Renal pelvis (tissue), 4 donors: ENCODE data around the gene ZDHHC9. TPM values are rescaled to one million over a fixed set of nuclear protein-coding genes. Genes with fewer than 3 reads are reported as not detected.

Experiments used
- DNase-seq: peaks from one replicate; pipeline ENCODE4 v3.0.0-alpha.2; 2013
- polyA plus RNA-seq, 3 donors: library from polyadenylated mRNA; unstranded; fragments of 120-200 nt; gene quantifications; one replicate each; pipeline ENCODE4 v1.2.1, GENCODE V29; 2013; ENCODE audit not compliant: insufficient read length in 3 of 3

Gene ZDHHC9
- polyA plus RNA-seq, 3 donors, result 46.4 to 51.0 (median 47.7) TPM

DNA sequence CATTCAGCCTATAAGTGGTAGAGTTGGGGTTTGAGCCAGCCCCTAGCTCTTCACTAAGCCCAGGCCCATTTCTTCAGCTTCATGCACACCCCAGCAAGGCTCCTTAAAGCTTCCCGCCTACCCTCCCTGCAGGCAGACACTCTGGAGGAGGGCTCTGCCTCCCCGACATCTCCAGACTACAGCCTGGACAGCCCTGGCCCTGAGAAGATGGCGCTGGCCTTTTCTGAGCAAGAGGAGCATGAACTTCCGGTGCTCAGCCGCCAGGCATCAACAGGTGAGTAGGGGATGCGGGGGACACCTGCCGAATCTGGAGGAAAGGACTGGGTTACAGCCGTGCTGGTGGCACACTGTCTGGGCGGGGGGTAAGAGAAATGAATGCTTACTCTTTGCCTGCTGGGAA is 52.9 kb downstream of the ZDHHC9 start:
- no peak for DNase-seq

DNA sequence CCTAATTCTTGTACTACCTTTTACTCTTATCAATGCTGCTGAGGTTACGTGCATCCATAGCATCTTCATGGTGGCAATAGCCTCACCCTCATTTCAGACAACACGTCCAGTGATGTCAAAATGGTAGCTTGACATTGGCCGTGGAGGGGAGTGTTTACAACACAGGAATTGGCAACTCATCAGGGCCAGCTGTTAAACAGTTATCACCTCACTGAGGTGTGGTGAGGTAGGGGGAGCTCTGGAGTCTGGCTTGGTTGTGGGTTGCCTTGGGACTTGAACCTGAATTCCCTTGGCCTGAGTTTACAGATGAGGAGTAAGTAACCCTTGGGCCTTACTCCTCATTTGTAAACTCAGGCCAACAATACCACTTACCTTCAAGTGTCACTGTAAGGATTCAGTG is 53.5 kb downstream of the ZDHHC9 start:
- no peak for DNase-seq

DNA sequence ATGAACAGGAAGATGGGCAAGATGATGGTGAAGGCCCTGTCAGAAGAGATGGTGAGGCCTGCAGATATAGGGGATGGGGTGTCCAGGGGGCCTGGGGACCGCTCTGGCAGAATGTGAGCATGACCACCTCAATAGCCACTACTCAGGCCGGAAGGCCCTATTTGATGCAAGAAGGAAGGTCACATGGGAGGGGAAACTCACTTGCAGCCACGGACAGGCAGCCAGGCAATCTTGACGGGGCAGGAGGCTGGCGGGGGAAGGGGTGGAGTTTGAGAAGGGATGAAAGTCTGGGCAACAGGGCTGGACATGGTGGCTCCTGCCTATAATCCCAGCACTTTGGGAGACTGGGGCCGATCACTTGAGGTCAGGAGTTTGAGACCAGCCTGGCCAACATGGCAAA is 55.2 kb downstream of the ZDHHC9 start:
- no peak for DNase-seq

DNA sequence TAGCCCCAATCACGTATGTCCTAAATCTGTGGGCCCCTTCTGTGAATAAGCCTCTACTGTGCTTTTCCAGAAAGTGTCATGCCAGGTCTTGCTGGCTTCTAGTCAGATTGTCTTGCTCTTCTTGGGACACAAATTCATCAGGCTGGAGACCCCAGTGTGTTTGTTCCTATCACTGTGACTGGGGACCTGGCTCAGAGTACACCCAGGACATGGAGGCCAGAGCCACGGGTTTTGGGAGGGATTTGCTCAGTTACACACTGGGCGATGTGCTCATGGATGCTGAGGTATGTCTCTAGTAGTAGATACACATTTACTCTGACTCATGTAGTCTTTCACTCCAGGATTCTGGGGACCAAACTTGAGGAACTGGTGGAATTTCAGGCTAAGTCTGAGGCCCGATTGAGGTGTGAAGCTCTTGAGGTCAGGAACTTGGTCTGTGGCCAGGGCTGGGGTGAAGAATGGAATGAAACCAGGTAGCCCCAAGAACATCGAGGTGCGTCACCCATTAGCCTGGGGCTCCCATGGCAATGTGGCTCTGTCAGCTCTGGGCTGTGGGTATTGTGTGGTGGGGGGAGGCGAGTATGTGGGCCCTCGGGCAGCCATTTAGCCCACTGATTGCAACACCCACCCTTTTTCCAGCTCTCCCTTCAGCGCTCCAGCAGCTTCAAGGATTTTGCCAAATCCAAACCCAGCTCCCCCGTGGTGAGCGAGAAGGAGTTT is 56.2 kb downstream of the ZDHHC9 start:
- DNase-seq, result no peak

DNA sequence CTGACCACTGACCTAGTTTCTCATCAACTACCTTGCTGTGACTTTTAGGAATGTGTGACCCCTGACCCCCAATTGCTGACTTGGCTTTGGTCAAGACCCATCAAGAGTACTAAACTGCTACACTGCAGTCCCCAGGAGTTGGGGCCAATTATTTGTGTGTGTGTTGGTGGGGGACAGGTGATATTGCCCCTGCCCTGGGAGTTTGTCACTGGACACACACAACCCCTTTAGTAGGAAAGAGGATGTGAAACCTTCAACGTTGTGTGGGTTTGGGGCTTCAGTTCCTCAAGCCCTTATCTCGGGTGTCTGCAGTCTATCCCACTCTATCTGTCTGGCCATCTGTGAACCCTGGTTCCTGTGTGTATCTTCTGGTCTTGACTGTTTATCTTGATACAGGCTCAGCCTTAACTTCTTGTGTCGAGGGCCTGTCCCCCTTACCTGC is 57.5 kb downstream of the ZDHHC9 start:
- no peak for DNase-seq

DNA sequence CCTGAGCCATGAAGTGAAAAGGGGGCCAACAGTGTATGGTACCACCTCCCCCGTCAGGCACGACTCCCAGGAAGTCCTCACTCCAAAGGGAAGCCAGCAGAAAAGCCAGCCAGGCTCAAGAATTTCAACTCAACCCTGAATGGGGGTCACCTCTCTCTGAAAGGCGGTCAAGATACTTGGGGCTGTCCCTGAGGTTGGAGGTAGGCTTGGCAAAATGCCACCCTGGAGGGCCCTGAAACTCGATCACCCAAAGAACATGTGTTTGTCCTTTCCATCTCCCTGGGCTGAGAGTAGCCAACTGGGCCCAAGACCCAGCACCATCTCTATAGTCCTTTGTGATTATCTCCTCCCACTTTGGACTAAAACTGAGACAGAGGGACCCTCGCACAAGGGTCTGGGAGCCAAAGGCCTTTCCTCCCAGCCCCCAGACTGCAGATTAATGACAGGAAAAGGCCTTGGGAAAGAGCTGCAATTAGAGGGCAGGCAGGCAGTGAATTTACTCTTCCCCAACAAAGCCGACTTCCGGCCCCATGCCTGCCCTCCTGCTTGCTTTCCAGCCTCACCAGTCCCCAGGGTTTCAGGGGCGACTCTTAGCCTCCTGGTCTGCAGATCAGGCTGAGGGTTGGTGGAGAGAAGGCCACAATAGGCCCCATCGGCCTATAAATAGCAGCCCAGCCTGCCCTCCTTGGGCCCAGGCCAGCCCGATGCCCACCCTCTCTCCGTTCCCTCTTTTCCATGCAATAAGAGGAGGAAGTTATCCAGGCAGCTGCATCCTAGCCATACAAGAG is 58.3 kb downstream of the ZDHHC9 start:
- DNase-seq, result no peak

DNA sequence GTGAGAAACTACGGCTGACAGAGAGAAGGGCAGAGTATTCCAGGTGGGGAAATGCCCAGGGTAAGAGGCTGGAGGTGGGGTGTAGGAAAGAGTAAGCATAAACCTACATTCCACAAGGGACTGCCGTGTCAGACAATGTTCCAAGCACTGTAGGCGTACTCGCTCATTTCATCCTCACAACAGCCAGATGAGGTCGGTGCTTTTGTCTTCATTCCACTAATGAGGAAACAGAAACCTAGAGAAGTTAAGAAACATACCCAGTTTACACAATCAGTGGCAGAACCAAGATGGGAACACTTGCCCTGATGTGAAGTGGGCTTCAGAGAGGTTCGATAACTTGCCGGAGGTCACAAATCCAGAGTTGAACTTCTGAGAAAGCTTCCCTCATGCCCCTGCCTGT is 59.3 kb downstream of the ZDHHC9 start:
- no peak for DNase-seq

DNA sequence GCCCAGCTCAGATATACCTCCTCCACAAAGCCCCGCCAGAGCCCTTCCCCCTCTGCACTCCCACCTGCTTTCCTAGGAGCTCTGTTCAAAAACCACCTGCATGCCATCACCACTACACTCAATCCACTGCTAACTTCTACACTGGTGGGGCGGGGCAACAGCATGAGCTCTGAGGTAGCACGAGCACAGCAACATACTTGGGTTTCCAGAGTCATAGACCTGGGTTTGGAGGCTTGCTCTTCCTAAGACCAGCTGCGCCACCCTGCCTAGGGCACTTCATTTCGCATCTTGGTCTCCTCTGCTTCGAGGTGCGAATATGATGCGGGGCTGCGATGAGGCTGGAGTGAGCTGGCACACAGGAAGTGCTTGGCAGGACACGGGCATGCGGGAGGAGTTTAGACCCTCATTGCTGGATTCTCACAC is 60.4 kb downstream of the ZDHHC9 start:
- DNase-seq, result no peak

DNA sequence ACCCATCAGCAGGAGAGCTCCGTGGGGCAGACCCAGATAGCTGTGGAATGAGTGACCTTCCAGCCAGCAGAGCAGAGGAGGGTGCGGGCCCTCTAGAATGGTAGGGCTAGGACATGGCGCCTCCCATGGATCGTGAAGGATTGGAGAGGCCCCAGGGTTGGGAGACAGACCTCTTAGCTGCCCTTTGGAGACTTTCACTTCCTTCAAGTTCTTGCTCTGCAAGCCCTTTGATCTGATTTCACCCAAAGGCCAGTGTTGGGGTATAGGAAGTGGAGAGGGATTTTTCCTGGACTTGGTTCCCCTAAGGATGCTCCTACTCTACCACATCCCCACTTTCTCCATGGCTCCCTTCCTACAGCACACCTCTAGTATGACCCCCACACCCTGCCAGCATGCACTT is 61.0 kb downstream of the ZDHHC9 start:
- no peak for DNase-seq

DNA sequence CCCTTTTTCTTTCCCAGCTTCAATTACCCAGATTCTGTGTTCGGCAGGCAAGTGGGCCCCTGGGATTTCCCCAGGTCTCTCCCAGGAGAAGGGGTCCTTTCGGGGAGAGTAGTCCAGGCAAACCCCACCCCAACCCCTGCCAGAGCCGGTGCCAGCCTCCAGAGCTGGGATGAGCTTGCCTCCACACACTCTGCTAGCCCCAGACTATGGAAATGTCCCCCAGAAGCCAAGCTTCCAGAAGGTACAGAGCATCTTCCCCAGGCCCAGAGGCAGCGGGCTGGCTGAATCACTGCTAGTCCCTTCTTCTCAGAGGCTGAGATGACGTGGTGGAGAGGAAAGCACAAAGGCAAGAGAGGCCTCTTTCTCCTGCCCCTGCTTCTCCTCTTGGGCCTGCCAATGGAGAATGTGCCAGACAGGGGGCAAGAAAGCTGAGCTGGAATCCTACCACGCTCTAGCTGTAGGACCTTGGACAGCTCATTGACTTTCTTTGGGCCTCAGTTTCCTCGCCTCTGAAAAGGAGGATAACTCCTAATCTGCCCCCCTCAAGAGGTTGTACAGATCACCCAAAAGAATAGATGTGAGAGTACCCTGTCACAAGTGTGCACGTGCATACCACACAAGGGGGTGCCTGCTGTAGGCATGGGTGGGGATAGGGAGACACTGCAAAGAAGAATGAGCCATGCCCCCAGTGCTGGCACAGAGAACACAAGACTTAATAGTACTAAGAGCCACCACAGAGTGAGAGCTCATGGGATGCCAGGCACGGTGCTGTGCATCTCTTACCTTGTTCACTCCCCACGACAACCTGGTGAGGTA is 61.8 kb downstream of the ZDHHC9 start:
- no peak for DNase-seq

DNA sequence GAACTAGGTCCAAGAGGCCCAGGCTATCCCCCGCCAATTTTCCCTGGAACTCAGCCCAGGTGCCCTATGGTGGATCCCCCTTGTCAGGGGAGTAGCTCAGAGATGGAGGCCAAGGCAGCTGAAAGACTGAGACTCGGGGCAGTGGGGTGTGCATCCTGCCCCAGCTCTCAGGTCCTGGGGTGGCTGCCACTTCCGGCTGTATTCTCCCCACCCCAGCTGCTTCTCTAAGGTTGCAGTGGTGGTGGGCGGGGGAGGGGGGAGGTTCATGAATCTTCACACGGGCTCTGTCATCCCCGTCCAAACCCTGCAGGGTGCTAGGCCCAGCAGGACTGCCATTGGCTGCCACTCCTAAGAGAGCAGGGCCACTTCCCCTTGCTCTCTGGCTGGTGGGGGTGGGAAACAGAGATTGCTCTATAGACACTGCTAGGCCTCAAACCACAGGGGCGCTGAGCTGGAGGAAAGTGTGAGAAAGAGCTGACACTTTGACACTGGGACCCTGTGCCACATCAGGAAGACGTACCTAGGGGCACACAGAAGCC is 62.5 kb downstream of the ZDHHC9 start:
- DNase-seq, result no peak

DNA sequence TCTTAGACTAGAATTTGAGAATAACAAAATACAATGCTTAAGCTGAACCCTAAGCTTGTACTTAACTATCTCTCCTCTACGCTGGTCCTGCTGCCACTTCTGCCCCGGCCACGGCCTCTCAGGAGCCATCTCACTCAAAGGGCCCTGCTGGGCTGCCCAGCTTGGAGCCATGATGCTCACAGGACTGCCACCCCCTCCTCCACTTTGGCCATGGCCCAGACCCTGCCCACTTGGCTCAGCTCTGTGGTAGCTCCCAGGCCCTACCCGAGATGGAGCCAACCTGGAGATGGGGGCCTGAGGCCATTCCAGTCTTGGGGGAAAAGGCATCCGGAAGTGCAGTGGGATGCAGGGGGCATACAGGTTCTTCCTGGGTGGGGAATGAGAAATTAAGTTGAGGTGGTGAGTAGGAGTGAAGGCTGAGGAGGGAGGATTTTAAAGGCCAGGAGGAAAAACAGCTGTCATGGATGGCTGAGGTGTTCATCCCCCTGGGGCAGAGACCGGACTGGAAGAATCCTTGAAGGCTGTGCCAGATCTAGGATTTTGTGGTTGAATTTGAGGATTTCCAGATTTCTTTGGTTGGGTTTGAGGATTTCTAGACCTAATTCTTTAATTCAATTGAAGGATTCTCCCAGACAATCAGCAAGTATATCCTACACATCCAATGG is 63.1 kb downstream of the ZDHHC9 start:
- DNase-seq, result no peak

DNA sequence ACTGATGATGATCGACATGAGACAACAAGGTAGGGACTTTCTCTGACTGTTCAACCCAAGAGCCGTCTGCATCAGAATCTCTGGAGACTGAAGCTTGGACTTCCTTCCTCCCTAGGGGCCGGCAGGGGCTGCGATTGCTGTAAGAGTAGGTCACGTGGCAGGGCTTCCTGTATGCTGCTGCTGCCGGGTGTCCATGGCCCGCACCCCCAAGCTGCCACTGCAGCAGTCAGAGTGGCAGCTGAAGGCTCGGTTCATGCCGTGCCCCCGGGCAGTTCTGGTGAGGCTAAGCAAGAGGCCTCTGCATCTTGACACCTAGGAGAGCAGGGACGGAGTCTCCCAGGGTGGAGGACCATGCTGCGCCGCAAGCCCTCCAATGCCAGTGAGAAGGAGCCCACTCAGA is 63.9 kb downstream of the ZDHHC9 start, which contains the start of gene SASH3:
TSS of gene SASH3 (plus strand) at position 203 of the 400 bp plus-strand sequence. CDS start at position 352, 149 bp downstream.
- no peak for DNase-seq

DNA sequence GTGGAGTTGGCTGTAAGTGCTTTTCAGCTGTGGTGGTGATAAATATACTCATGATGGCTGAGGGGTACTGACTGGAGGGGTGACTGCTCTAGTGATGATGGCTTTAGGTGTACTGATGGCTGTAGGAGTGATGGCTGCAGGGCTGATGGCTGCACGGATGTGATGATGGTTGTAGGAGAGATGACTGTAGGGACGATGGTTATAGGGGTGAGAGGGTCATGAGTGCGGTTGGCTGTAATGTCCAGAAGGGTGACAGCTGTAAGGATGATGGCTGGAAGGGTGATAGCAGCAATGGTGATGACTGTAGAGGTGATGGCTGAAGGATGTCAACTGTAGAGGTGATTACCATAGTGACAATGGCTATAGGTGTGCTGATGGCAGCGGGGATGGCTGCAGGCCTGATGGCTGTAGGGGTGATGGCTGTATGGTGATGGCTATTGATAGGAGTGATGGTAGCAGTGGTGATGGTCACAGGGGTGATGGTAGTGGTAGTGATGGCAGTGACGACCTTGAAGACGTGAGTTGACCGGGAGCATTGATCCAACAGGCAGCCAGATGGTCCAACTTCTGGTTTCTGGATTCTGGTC is 64.5 kb downstream of the ZDHHC9 start:
- no peak for DNase-seq

DNA sequence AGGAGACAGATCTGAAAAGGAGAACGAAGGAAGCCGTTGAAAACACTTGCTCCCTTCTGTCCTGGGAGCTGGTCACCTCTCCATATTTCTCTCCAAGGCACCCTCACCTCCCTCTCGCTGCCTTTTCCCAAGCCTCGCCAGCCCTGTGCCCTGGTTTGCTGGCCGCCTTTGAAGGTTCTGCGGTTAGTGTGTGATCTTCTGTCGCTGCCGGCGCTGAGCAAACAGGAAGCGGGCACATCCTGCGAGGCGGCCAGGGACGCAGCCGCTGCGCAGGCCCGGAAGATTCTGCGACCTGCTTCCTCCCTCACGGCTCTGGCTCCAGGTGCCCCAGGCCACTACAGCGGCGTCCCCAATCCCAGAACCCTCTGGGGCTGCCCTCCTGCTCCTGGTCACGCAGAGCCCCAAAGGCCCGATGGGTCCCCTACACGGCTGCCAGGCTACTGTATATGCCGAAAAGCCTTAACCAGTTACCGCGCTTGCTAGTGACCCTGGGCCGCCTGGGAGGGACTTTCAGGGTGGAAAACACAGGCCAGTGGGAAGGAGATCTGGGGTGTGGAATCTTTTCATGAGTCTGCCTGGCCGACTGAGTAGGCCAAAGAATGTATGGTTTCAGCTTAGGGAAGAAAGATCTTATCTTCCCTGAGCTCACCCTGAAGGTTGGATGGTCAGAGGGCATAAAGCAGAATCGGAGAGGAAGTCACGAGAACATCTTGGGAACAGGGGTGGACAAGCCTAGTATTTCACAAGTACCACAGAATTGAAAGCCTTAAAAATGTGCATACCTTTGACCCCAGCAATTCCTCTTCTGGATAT is 66.3 kb downstream of the ZDHHC9 start:
- DNase-seq, result no peak

DNA sequence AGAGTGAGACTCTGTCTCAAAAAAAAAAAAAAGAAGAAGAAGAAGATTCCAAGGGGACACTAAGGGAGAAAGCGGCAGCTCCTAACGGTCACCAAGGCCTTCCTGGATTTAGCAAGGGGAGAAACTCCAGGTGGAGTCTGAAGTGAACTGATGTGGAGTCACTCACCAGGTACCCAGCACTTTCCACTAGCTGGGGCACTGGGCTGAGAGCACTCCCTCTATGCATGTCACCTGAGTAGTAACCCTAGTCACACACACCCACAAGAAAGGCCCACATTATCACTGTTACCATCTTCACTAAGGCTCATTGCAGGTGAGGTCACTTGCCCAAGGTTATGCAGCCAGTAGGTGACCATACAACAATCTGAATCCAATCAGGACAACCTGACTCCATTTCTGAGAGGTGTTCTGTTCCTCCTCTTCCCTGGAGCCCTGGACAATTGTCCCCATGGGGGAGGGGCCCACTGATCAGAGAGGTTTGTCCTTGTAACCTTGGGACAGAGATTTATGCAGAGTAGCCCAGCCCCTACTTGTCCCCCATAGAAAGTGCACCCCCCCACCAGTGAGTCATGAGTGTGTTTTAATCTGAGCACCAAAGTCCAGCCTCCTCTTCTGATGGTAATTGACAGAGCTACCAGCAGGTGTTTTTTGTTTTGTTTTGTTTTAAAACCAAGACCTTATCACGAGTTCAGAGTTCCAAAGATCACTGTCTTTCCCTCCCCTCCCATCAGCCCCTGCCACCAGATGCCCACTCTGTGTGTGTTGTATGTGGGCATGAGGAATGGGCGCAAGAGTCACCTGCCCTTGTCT is 69.8 kb downstream of the ZDHHC9 start:
- DNase-seq, result no peak

DNA sequence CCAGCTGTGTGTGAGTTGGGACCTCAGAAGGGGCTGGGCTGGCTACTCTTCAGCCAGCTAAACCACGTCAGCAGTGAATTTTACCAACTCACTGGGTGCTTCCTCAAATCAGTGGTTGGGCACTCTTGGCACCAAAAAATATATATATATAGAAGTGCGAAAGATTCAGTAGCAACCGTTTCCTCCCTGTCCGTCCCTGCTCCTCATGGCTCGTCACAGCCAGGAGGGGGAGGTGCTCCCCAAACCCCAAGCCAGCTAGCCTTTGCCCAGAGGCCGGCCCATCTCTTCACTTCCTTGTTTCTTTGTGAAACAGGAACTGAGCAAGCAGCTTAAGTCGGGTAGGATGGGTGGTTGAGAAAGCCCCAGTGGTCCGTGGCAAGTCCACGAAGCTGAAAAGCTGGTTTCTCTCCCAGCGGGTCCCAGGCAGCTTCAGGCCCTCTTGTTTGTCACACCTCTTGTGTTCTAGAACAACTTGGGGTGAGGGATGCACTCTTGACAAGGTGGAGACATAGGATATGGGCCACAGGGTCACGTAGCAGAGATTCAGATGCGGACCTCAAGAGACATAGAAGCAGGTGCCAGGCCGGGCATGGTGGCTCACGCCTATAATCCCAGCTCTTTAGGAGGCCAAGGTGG is 70.8 kb downstream of the ZDHHC9 start:
- DNase-seq, result no peak

DNA sequence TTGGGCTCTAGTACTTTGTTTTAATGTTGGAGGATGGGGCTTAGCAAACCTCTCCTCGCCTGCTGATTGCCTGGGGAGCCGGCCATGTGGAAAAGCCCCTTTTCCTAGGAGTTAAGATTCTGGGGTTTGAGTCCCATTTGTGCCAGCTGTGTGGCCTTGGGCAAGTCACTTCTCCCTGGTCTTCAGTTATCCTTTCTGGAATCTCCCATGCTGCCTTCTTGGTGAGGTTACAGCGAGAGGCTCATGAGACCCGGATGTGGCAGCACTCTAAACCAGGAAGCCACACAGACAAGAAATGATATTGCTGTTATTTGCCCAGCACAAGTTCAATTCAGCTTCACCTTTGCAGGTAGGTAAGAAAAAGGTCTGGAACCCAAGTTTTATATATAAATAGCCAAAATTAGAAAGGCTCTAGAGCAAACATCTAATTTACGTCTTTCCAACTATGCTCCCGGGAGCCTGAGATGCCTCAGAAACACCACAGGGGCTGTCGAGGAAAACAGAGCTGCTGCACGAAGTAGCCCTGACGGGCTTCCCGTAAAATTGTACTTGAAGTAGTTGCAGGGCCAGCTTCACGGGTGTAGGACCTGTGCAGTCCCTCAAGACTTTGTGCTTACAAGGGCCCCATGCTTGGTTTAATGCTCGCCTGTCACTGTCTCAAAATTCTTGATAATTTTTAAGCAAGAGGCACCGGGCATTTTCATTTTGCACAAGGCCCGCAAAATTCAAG is 72.3 kb downstream of the ZDHHC9 start:
- no peak for DNase-seq
